ENCODE data around the gene TMEM45A. TPM values are rescaled to one million over a fixed set of nuclear protein-coding genes. Genes with fewer than 3 reads are reported as not detected.
"Not testable (repeated sequence)": the region's sequence is repeated elsewhere in the genome, so short reads cannot be mapped to it uniquely, and the experiment has no call there.

TMEM45A gene
- polyA plus RNA-seq, 1 donor from 2014 or later: 0.14 TPM

DNA sequence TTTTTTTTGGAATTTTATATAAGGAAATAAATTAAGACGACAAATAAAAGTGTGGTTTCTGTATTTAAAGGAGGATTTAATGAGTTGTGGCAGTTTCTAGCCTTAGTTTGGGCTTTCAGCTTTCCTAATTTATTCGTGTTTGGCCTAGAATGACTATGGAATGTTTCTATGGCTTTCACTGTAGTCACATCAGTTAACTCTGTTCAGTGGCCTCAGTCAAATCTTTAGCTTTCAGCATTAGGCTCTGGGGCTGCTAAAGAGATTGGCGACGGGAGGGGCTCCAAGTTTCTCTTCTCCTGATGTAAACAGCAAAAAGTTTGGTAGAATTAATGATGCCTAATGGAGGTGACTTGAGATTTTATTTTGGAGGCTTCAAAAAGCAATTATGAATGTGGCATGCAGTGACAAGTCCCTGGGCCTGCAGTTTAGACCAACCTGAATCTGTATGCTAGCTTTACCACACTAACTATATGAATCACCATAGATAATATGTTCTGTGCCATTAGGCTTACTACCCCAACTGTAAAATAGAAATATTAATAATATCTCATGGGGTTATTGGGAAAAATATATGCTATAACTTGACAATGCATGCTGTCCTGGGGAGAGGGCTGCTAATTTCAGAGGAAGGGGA is 69.9 kb downstream of the TMEM45A start:
- H3K27me3 Mint-ChIP-seq: no peaks in the 10 kb centered on the region
- no peaks in the 10 kb centered on the region for H3K9me3 Mint-ChIP-seq
- H3K4me1 Mint-ChIP-seq: no peaks in the 10 kb centered on the region
- no peak overlapping the region for H3K4me3 Mint-ChIP-seq
- no peak overlapping the region for H3K27ac Mint-ChIP-seq
- H3K36me3 Mint-ChIP-seq: no peaks in the 10 kb centered on the region

DNA sequence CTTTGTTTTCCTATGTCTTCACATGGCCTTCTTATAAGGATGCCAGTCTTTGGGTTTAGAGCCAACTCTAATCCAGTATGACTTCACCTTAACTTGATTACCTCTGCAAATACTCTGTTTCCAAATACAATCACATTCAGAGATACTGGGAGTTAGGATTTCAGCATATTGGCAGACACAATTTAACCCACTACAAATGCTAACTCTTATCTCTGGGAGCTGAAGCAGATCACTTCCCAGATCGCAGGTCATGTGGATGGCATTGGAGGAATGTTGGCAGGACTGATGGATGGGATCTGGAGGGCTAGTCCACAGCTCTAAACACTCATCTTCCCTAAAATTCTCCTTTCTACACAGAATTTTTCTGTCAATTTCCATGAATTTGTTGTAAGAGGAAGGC is 70.8 kb downstream of the TMEM45A start:
- Mint-ChIP-seq H3K36me3 (no peaks in the 10 kb centered on the region), H3K27ac (no peak overlapping the region), H3K27me3 (no peaks in the 10 kb centered on the region), H3K4me3 (no peak overlapping the region), H3K4me1 (no peaks in the 10 kb centered on the region), H3K9me3 (no peaks in the 10 kb centered on the region)

DNA sequence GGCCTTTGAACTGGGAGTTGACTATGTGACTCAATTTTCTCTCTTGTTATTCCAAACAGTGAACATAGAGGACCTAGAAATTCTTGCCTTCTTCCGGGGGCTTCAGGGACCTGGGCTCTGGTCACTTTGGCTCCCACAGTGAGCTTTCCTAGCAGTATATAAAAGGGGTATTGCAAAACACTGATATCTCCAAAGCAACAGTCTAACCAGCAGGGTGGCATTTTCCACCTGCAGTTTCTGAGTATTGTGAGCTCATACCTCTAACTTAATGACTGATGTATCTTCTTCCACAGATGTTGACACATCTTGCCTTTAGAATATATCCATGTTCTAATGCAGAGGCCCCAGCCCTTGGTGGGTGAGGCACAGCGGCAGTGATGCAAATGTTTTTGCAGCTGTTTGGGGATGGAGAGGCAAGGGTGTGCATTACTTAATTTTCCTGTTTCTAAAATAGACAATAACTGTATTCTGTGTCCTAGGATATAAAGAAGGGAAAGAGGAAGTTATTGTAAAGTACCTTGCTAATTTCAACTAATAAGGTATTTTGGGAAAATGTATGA is 71.3 kb downstream of the TMEM45A start:
- no peaks in the 10 kb centered on the region for H3K9me3 Mint-ChIP-seq
- H3K27me3 Mint-ChIP-seq: peaks cover 1% of the 10 kb centered on the region
- no peaks in the 10 kb centered on the region for H3K4me1 Mint-ChIP-seq
- no peak overlapping the region for H3K27ac Mint-ChIP-seq
- H3K36me3 Mint-ChIP-seq: no peaks in the 10 kb centered on the region
- no peak overlapping the region for H3K4me3 Mint-ChIP-seq

GRCh38 chr3:100570811-100571210 is 78.4 kb downstream of the TMEM45A start:
- H3K9me3 Mint-ChIP-seq: peaks cover 0 to 2% (median 0%) of the 10 kb centered on the region in 3 donors
- H3K4me1 Mint-ChIP-seq: no peaks in the 10 kb centered on the region
- no peaks in the 10 kb centered on the region for H3K36me3 Mint-ChIP-seq
- peak overlapping the region in 1 of 3 donors; percentile 78 for H3K27ac Mint-ChIP-seq
- no peak overlapping the region for H3K4me3 Mint-ChIP-seq
- peaks cover 6% of the 10 kb centered on the region for H3K27me3 Mint-ChIP-seq

GRCh38 chr3:100574536-100574935 is 82.1 kb downstream of the TMEM45A start:
- Mint-ChIP-seq H3K9me3 (peaks cover 0 to 2% (median 0%) of the 10 kb centered on the region in 3 donors), H3K27me3 (peaks cover 3% of the 10 kb centered on the region), H3K36me3 (no peaks in the 10 kb centered on the region), H3K27ac (no peak overlapping the region), H3K4me1 (no peaks in the 10 kb centered on the region), H3K4me3 (no peak overlapping the region)

DNA sequence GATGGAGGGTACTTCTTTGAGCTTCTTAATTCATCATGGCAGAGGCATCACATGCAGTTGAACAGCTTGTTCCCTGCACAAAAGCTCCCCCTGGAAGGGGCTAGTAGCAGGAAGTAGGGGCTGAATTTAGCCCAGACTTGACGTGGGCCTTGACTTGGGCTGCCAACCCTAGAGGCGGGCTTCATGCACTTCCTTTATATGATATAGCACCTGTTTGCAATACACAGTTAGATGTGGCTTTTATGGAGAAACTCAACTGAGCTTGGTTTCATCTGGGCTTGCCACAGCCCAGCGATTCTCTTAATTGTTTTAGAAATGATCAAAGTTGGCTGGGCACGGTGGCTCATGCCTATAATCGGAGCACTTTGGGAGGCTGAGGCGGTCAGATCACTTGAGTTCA is 83.3 kb downstream of the TMEM45A start:
- H3K4me1 Mint-ChIP-seq: no peaks in the 10 kb centered on the region
- H3K36me3 Mint-ChIP-seq: no peaks in the 10 kb centered on the region
- peaks cover 0 to 2% (median 0%) of the 10 kb centered on the region in 3 donors for H3K9me3 Mint-ChIP-seq
- H3K4me3 Mint-ChIP-seq: no peak overlapping the region
- peaks cover 3% of the 10 kb centered on the region for H3K27me3 Mint-ChIP-seq
- no peak overlapping the region for H3K27ac Mint-ChIP-seq

DNA sequence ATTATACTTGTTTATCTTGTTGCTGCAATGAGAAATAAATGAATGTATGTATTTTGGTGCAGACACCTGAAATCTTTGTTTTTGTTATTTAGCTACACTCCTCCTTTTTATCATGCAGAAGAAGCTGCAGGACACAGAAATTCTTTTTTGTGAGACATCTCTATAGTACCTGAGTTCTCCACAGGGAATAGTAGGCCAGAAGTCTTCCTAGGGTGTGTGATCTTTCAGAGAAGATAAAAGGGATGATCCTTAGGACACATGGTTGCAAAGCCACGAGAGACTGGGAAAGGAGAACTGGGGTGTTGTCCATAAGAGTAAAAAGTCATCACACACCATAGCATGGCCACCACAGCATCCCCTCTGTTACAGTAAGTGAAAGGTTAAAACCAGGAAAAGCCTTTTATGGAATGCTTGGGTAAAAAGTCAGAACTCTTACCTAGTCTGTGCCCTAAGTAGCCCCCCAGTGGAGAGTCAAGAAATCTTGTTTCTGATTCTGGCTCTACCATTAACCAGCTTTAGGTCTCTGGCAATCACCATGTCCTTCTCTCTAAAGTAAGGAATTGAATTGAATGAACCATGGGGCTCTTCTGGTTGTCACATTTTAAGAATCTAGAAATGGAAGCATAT is 85.1 kb downstream of the TMEM45A start:
- Mint-ChIP-seq H3K4me1 (no peaks in the 10 kb centered on the region), H3K4me3 (no peak overlapping the region), H3K36me3 (no peaks in the 10 kb centered on the region), H3K9me3 (peaks cover 0 to 2% (median 0%) of the 10 kb centered on the region in 3 donors), H3K27me3 (peaks cover 3% of the 10 kb centered on the region), H3K27ac (no peak overlapping the region)

- Mint-ChIP-seq H3K27me3 (peaks cover 3% of the 10 kb centered on the region), H3K36me3 (no peaks in the 10 kb centered on the region), H3K9me3 (peaks cover 0 to 1% (median 0%) of the 10 kb centered on the region in 3 donors), H3K4me3 (no peak overlapping the region), H3K4me1 (no peaks in the 10 kb centered on the region), H3K27ac (no peak overlapping the region)
Observed at GRCh38 chr3:100578646-100579045, 86.2 kb downstream of the TMEM45A start.

- H3K27me3 Mint-ChIP-seq: no peaks in the 10 kb centered on the region
- no peaks in the 10 kb centered on the region for H3K4me1 Mint-ChIP-seq
- H3K9me3 Mint-ChIP-seq: no peaks in the 10 kb centered on the region
- no peak overlapping the region for H3K4me3 Mint-ChIP-seq
- no peaks in the 10 kb centered on the region for H3K36me3 Mint-ChIP-seq
- no peak overlapping the region for H3K27ac Mint-ChIP-seq
Observed at GRCh38 chr3:100580147-100580546, 87.7 kb downstream of the TMEM45A start.

DNA sequence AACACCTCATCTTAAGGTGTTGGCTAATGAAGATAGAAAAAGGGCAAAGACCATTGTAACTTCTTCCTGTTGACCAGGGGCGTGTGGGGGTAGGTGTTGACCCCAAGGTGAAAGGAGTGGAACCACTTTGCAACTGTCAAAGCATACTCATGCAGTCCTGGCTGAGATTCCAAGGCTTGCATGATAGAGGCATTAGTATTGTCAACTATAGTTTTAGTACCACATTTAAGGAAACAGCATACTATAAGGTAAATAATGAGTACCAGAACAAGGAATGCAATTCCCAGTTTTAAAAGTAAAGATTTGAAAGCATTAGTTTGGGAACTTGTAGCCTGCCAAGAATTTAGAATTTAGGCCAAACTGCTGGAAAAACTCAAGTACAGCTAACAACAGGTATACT is 89.2 kb downstream of the TMEM45A start:
- H3K27me3 Mint-ChIP-seq: no peaks in the 10 kb centered on the region
- peaks cover 0 to 1% (median 0%) of the 10 kb centered on the region in 3 donors for H3K9me3 Mint-ChIP-seq
- H3K4me1 Mint-ChIP-seq: no peaks in the 10 kb centered on the region
- peaks cover 4% of the 10 kb centered on the region for H3K36me3 Mint-ChIP-seq
- no peak overlapping the region for H3K27ac Mint-ChIP-seq
- H3K4me3 Mint-ChIP-seq: no peak overlapping the region

DNA sequence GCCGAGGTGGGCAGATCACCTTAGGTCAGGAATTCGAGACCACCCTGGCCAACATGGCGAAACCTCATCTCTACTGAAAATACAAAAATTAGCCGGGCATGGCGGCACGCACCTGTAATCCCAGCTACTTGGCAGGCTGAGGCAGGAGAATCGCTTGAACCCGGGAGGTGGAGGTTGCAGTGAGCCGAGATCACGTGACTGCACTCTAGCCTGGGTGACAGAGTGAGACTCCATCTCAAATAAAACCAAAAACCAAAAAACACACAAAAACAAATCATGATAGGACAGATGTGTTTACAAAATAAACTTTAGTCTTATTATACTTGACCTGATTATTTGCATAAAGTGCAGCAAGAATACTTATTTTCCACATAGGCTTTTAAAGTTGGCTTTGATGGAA is 89.7 kb downstream of the TMEM45A start:
- not testable (repeated sequence) for H3K4me1 Mint-ChIP-seq, H3K9me3 Mint-ChIP-seq, H3K27me3 Mint-ChIP-seq, H3K27ac Mint-ChIP-seq, H3K36me3 Mint-ChIP-seq, H3K4me3 Mint-ChIP-seq

DNA sequence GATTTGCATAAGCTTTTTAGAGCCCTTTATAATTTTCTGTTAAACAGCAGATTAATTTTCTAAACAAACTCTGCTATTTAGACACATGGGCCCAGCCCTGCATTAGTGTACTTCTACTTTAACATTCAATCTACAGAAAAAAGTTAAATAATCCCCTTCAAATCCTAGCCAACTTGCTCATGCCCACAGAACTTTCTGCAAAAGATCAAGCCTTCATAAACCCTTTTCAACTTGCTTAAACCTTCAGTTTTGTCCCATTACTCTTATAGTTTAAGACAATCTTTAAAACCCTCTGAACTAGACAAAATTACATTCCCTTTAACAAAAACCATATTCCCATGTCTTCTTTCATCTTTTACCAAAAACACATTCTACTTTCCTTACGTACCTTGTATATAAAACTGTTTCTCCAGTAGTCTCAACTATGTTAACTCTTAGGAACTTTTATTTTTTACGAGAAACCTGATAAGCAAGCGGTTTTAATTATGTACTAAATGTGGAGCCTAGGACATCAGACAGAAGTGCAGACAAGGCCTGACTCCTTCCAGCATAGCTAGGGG is 91.8 kb downstream of the TMEM45A start:
- no peak overlapping the region for H3K4me3 Mint-ChIP-seq
- H3K4me1 Mint-ChIP-seq: no peaks in the 10 kb centered on the region
- H3K27ac Mint-ChIP-seq: no peak overlapping the region
- H3K27me3 Mint-ChIP-seq: no peaks in the 10 kb centered on the region
- peaks cover 4% of the 10 kb centered on the region for H3K36me3 Mint-ChIP-seq
- H3K9me3 Mint-ChIP-seq: peaks cover 0 to 1% (median 0%) of the 10 kb centered on the region in 3 donors

DNA sequence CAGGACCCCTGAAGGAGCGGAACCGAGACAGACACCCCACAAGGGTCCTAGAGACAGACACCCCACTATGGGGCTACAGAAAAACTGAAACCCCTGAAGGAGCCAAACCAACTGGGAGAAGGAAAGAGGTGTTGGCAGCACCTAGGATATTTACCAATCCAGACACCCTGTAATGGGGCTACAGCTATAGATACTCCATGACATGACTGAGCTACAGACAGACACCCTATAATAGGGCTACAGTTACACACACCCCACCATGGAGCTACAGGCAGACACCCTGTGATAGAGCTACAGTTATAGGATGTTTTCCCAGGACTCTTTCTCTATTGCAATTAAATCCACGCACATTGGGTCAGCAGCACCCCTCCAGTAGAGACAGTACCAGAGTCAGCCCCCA is 94.4 kb downstream of the TMEM45A start:
- Mint-ChIP-seq H3K27ac (no peak overlapping the region), H3K36me3 (peaks cover 4% of the 10 kb centered on the region), H3K27me3 (no peaks in the 10 kb centered on the region), H3K9me3 (peaks cover 0 to 1% (median 0%) of the 10 kb centered on the region in 3 donors), H3K4me1 (peaks cover 0 to 3% (median 2%) of the 10 kb centered on the region in 3 donors), H3K4me3 (no peak overlapping the region)

GRCh38 chr3:100588251-100588650 is 95.8 kb downstream of the TMEM45A start:
- peaks cover 0 to 3% (median 2%) of the 10 kb centered on the region in 3 donors for H3K4me1 Mint-ChIP-seq
- H3K4me3 Mint-ChIP-seq: no peak overlapping the region
- peaks cover 0 to 1% (median 0%) of the 10 kb centered on the region in 3 donors for H3K9me3 Mint-ChIP-seq
- peaks cover 4% of the 10 kb centered on the region for H3K36me3 Mint-ChIP-seq
- no peak overlapping the region for H3K27ac Mint-ChIP-seq
- no peaks in the 10 kb centered on the region for H3K27me3 Mint-ChIP-seq

GRCh38 chr3:100590114-100590839 is 97.9 kb downstream of the TMEM45A start:
- H3K4me3 Mint-ChIP-seq: peak overlapping the region in 2 of 4 donors; percentile 21 to 38
- peaks cover 0 to 3% (median 2%) of the 10 kb centered on the region in 3 donors for H3K4me1 Mint-ChIP-seq
- peak overlapping the region in 1 of 3 donors; percentile 63 for H3K27ac Mint-ChIP-seq
- peaks cover 4% of the 10 kb centered on the region for H3K36me3 Mint-ChIP-seq
- H3K9me3 Mint-ChIP-seq: peaks cover 0 to 1% (median 0%) of the 10 kb centered on the region in 3 donors
- H3K27me3 Mint-ChIP-seq: no peaks in the 10 kb centered on the region
